Calu3 (cell line): Measurements from ENCODE around the gene OSBPL8. TPM values are rescaled to one million over a fixed set of nuclear protein-coding genes. Genes with fewer than 3 reads are reported as not detected.

ENCODE experiments used
- BruUV-seq: library from RNA; stranded (reverse); fragments of 400-500 nt; replicated peaks from 2 replicates; lab custom pipeline; 2021; lab: Mats Ljungman, UMichigan
- CTCF ChIA-PET: fragments of 300-600 bp; sonication (Branson Sonifier 250); formaldehyde crosslinking; loops from one replicate; lab custom pipeline; 2022; ENCODE audit warnings: antibody characterized with exemption; lab: Charles Lee
- DNase-seq: peaks from one replicate; pipeline ENCODE4 v3.0.0; 2022
- H3K27ac Mint-ChIP-seq: one replicate; pipeline ENCODE4 v1.8.0; 2022; ENCODE audit warnings: mixed read lengths; ENCODE audit not compliant: unreplicated experiment
- H3K27me3 Mint-ChIP-seq: one replicate; pipeline ENCODE4 v1.8.0; 2022; ENCODE audit warnings: mixed read lengths; ENCODE audit not compliant: unreplicated experiment
- H3K36me3 Mint-ChIP-seq: one replicate; pipeline ENCODE4 v1.8.0; 2022; ENCODE audit warnings: mild to moderate bottlenecking, moderate library complexity, mixed read lengths; ENCODE audit not compliant: insufficient read depth, unreplicated experiment
- H3K4me1 Mint-ChIP-seq: one replicate; pipeline ENCODE4 v1.8.0; 2022; ENCODE audit warnings: mild to moderate bottlenecking, low read depth, mixed read lengths; ENCODE audit not compliant: unreplicated experiment
- H3K4me3 Mint-ChIP-seq: one replicate; pipeline ENCODE4 v1.8.0; 2022; ENCODE audit warnings: mild to moderate bottlenecking, low read depth, moderate library complexity, mixed read lengths; ENCODE audit not compliant: unreplicated experiment
- H3K9me3 Mint-ChIP-seq: one replicate; pipeline ENCODE4 v1.8.0; 2022; ENCODE audit warnings: low read depth, mixed read lengths; ENCODE audit not compliant: unreplicated experiment
- CTCF ChIP-seq: fragments of 200-600 bp; IDR thresholded peaks from one replicate; pipeline ENCODE4 v1.8.0; 2022; ENCODE audit warnings: antibody characterized with exemption; ENCODE audit not compliant: unreplicated experiment
- intact Hi-C: fragments of 100-400 bp; cut with micrococcal nuclease; formaldehyde crosslinking; loops from one replicate; pipeline ENCODE4 v1.10.0; 2022; ENCODE audit not compliant: unreplicated experiment
- total RNA-seq: library from RNA; stranded (reverse); gene quantifications from 2 replicates; pipeline ENCODE4 v1.2.3, GENCODE V29; 2022

The OSBPL8 gene
- total RNA-seq, 1 experiment from 2014 or later, result 64.9 TPM

DNA sequence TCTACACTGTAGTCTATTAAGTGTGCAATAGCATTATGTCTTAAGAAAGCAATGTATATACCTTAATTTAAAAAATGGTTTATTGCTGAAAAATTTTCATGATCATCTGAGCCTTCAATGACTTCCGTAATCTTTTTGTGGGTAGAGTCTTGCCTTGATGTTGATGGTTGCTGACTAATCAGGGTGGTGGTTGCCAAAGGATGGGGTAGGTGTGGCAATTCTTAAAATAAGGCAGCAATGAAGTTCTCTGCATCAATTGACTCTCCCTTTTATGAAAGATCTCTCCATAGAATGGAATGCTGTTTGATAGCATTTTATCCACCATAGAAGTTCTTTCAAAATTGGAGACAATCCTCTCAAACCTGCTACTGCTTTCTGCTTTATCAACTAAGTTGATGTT, 252.5 kb downstream of the OSBPL8 start:
- H3K4me1 Mint-ChIP-seq, result no peaks in the 10 kb centered on the region
- no peaks in the 10 kb centered on the region for H3K27me3 Mint-ChIP-seq
- no peak for DNase-seq
- no peaks in the 10 kb centered on the region for H3K36me3 Mint-ChIP-seq
- no peak for TF ChIP-seq CTCF
- intact Hi-C loops, result no loop called here
- peaks cover 4% of the 10 kb centered on the region for H3K9me3 Mint-ChIP-seq
- no peak overlapping the region for H3K4me3 Mint-ChIP-seq
- no peak overlapping the region for H3K27ac Mint-ChIP-seq
- CTCF ChIA-PET, result no interaction called here
- no TSS peak for BruUV-seq

DNA sequence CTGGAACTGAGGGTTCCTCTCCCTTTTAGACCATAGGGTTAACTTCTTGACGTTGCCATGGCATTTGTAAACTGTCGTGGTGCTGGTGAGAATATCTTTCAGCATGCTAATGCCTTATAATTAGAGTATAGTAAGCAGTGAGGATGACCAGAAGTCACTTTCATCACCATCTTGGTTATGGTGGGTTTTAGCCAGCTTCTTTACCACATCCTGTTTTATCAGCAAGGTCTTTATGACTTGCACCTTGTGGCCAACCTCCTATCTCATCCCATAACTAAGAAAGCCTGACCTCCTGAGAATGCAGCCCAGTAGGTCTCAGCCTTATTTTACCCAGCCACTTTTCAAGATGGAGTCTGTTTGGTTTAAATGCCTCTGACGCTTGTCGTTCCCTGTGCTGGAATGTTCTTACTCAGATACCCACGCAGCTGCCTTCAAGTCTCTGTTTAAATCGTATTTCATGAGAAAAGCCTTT, 255.5 kb downstream of the OSBPL8 start:
- TF ChIP-seq CTCF, result no peak
- Mint-ChIP-seq H3K4me3 (no peak overlapping the region), H3K27me3 (no peaks in the 10 kb centered on the region), H3K9me3 (peaks cover 4% of the 10 kb centered on the region), H3K27ac (no peak overlapping the region), H3K4me1 (peaks cover 9% of the 10 kb centered on the region), H3K36me3 (no peaks in the 10 kb centered on the region)
- no peak for DNase-seq
- BruUV-seq, result no TSS peak
- CTCF ChIA-PET, result no interaction called here
- intact Hi-C loops, result no loop called here

DNA sequence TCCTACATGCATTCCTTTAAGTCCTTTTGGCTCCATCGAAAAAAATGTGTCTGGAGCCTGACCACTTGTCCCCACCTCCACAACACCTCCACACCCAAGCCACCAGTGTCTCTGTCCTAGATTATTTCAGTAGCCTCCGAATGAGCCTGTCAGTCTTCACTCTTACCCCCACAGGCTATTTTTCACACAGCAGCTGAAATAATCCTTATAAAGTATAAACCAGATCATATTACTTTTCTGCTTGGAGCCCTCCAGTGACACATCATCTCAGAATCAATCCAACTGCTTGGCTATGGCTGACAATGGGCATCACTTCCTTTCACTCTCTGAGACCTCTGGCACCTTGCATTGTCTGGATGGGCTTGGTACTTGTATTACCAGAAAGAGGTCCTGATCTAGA, 256.2 kb downstream of the OSBPL8 start:
- CTCF ChIA-PET, result no interaction called here
- no peak for TF ChIP-seq CTCF
- H3K9me3 Mint-ChIP-seq, result peaks cover 4% of the 10 kb centered on the region
- H3K4me1 Mint-ChIP-seq, result peaks cover 9% of the 10 kb centered on the region
- no peak overlapping the region for H3K4me3 Mint-ChIP-seq
- H3K27me3 Mint-ChIP-seq, result no peaks in the 10 kb centered on the region
- H3K27ac Mint-ChIP-seq, result no peak overlapping the region
- DNase-seq, result no peak
- intact Hi-C loops, result no loop called here
- H3K36me3 Mint-ChIP-seq, result no peaks in the 10 kb centered on the region
- BruUV-seq, result no TSS peak

Other genes with a start within 250 kb of the OSBPL8 start
- 11.7 and 13.7 TPM in 2 replicates for gene BBS10, start 211.4 kb downstream of the OSBPL8 start, total RNA-seq
- gene ZDHHC17, start 204.3 kb upstream of the OSBPL8 start, total RNA-seq, result 28.6 and 31.4 TPM in 2 replicates